ENCODE measurements around the gene GBA2.

Gene GBA2

DNA sequence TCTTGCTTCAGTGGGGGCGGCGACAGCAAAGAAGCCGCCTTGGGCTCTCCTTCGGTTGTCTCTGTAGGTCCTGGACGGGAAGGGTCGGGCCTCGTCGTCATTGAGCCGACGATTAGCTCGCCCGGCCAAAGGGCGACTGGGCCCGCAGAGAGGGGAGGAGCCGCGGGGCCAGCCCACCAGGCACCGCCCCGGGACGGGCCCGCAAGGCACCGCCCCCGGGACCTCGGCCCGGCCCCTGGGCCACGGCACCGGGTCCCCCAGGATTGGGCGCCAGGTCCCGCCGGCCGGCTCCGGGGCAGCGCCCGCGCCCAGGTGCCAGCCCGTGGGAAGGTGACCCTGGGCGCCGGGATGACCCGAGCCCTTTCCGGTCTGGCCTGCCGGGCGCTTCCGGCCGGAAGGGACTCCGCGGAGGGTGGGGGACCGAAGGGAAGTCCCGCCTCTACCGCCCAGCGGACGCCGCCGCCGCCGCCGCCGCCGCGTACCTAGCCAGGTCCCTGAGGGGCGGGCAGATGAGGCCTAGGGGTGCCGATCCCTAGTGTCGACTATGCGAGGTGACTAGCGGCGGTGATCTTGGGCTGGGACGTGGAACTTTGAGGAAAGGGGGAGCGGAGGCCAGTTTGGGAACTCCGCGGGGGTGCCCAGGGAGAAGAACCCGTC lies at the start of gene GBA2, which contains the start of gene RGP1:
Gene GBA2, minus strand, starts transcription at position 371 of the 657 bp plus-strand sequence. CDS start 524 bp downstream, outside the sequence.
Gene RGP1, plus strand, starts transcription at position 430 of the 657 bp plus-strand sequence. CDS start 469 bp downstream, outside the sequence.
- DNase-seq (ENCODE audit: low read depth), result peak; percentile 66

DNA sequence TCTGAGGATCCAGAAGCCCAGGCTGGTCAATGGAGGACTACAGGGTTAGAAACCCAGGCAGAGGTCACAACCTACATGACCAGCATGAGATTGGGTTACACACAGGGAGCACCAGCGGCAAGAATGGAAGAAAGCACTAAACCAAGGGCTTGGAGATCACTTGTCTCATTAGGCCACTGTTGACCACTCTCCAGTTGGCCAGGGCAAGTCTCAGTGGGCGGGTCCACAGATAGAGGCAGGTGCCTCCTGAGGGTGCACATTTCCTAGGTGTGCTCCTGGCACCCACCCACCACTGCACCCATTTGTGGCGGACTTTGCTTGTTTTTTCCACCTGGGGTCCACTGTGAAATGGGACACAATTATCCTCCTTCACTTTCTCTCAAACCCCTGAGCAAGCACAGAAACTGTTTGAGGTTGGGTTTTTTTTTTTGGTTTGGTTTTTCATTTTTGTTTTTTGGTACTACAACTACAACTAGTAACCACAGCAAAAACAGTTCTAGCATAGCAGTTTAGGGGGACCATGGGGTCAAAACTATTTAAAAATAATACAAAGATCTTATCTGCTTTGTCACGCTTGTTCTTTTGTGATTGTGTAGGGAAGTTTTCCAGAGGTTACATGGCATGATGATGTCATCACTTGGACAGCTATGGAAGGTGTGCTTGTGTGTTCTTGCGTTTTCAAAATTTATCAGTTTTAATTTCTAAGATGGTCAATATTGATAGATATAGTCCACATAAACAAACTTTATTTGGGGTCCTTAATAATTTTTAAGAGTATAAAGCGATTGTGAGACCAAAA lies 48.5 kb upstream of the GBA2 start:
- DNase-seq (ENCODE audit: low read depth), result no peak

DNA sequence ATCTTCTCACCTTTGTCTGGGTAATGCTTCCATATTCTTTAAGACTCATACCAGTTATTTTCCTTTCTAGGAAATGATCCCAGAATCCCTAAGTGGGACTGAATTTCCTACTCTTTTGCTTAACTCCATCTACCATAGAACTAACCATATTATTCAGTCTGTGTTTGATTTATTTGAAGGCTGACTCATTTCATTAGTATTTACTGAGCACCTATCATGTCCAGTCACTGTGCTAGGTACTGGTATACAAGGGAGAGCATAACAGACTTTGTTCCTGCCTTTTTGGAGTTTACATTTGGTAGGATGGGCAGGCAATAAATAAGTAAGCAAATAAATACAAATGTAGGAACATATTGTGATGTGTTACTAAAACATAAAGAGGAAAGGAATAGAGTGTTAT lies 46.7 kb upstream of the GBA2 start:
- DNase-seq (ENCODE audit: low read depth), result no peak

DNA sequence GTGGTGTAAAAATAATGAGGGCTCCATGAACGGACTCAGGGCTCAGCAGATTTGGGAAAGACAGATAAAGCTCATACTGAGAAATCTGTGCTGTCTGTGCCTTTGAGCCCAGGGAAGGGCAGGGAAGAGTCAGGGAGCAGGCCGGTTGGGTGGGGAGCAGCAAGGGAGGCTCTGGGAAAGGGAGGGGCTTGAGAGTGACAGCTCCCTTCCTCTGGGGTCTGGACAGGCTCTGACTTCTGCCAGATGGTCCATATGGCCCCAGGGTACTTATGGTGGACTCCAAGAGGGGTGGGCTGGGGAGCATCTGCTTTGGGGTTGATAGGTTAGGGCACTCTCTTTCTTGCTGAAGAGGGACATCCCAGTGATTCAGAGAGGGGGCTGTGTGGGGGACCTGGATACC lies 44.4 kb upstream of the GBA2 start:
- no peak for DNase-seq (ENCODE audit: low read depth)

DNA sequence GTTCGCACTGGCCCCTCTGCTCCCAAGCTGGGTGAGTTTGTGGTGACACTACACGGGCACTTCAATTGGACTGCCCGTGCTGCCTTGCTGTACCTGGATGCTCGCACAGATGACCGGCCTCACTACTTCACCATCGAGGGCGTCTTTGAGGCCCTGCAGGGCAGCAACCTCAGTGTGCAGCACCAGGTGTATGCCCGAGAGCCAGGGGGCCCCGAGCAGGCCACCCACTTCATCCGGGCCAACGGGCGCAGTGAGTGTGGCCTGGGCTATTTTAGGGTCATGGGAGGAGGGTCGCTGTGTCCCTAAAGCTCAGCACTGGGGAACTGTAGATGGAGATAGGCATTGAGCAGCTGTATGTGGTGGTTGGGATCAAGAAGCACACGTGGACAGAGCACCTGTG lies 43.8 kb upstream of the GBA2 start:
- DNase-seq (ENCODE audit: low read depth), result no peak

DNA sequence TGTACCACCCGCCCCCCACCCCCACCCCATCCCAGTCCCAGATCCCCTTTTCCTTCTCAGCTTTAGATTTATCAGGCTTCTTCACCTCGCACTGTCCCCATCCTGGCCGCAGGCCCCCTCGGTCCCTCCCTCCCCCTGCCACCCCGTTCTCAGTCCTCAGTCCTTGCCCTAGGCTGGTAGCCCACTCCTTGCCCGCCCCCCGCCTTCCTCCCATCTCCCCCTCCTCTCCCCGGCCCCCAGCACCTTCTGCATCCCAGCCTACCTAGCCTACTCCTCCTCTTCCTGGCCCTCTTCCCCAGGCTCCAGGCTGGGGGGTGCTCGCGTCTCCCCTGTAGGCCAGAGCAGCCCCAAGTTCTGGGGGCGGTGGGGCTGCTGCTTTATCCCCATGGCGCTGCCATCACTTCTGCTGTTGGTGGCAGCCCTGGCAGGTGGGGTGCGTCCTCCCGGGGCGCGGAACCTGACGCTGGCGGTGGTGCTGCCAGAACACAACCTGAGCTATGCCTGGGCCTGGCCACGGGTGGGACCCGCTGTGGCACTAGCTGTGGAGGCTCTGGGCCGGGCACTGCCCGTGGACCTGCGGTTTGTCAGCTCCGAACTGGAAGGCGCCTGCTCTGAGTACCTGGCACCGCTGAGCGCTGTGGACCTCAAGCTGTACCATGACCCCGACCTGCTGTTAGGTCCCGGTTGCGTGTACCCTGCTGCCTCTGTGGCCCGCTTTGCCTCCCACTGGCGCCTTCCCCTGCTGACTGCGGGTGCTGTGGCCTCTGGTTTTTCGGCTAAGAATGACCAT lies 43.2 kb upstream of the GBA2 start:
- no peak for DNase-seq (ENCODE audit: low read depth)

DNA sequence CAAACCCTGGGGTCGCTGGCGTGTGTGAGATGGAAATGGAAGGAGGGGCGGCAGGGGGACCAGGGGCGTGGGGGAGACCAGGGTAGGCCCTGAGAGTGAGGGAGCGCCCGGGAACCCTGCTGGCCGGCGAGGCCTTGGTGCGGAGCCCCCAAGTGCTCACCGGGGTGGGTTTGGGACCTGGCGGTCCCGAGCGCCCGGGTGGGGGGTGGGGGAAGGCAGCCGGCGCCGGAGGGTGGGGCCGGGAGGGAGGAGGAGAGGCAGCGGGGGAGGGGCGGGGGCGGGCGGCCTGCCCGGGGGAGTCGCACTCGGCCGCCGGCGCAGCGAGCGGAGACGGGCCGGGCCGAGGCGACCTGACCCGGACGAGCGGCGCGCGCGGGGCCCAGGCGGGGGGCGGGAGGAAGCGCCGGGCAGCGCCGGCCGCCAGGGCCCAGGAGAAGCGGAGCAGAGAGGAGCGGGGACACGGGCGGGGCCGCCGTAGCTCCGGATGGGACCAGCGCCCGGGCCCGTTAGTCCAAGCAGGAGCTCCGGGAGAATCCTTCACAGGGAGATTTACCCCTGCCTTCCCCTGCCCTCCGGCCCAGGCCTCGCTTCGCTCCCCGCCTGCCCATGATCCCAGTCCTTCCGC lies 42.4 kb upstream of the GBA2 start, which contains the start of gene NPR2:
Gene NPR2, plus strand, starts transcription at position 295 of the 625 bp plus-strand sequence. CDS start 818 bp downstream, outside the sequence.
- DNase-seq (ENCODE audit: low read depth), result no peak

DNA sequence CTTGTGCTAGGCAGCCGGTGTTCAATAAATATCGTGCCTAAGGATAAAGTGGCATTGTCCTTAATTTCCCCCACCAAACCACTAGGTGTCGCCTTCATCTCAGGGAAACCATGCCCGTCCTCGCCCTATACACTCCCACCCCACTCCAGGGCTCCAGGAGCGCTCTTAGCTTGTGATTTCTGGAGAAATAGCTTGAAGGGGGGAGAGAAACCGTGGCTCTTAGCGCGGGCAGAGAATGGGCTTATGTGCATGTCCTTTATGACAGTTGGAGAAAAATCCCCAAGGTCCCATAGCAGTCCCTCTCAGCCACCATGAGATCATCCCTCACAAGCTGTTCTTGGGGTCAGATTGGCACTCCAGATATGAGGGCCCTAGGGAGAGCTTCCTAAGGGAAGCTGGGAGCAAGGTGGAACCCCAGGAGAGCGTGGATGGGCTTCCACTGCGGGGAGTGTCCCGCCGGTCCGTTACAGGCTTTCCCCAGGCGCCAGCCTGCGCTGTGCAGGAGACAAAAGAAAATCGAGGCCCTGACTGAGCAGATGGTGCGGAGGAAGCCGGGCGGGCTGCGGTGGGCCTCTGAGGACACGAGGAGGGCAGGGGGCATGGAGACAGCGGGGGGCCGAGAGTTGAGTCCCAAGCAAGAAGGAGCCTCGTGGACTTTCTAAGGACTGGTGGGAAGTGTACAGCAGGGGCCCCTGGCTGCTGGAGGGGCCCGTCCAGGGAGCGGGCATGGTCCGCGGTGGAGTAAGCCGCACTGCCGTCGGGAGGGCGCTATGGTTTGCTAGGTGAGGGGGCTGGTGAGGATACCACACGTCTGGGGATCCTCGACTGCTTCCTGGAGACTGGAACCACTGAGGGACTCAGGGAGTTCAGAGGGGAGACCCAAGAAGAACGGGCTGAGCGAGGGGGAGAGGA lies 41.6 kb upstream of the GBA2 start:
- DNase-seq (ENCODE audit: low read depth), result no peak

DNA sequence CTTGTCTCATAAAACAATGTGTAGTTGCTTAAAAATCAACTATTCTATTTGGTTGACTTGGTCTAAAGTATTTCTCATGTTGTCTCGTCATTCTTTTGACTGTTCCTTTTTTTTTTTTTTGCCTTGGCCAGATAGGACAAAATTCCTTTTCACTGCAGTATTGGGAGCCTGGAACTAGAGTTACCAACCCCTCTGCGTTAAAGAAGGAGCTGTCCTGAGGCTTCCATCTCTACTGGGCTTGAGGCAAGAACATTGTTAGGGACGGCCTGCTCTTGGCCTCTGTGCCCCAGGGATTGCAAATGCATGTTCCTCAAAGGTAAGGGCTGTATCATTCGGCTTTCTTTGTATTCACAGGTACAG lies 41.0 kb upstream of the GBA2 start:
- no peak for DNase-seq (ENCODE audit: low read depth)

DNA sequence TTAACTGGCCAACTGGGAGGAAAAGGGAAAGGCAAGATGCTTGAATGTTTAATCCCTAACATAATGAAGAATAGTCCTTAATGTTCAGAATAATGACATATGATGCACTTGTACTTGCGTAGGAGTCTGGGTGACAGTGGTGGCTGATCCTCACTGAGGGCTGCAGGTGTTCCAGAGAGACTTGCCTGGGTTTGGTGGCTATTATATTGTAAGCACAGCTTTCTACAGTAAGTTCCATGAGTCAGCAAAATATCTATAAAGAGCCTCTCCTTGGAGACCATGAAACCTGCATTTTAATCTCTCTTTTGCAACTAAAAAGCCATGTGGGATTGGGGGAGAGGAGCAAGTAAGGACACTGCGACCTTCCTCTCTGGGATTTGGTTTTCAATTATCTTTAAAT lies 40.5 kb upstream of the GBA2 start:
- DNase-seq (ENCODE audit: low read depth), result no peak

DNA sequence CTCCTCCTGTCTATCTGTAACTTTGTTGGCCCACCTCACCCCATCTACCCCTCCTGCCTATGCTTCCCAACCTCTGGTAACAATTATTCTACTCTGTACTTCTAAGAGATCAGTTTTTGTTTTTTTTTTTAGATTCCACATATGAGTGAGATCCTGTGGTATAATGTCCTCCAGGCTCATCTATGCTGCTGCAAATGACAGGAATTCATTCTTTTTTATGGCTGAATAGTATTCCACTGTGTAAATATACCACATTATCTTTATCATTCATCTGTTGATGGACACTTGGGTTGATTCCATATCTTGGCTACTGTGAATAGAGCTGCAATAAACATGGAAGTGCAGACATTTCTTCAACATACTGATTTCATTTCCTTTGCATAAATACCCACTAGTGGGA lies 34.4 kb upstream of the GBA2 start:
- DNase-seq (ENCODE audit: low read depth), result no peak

DNA sequence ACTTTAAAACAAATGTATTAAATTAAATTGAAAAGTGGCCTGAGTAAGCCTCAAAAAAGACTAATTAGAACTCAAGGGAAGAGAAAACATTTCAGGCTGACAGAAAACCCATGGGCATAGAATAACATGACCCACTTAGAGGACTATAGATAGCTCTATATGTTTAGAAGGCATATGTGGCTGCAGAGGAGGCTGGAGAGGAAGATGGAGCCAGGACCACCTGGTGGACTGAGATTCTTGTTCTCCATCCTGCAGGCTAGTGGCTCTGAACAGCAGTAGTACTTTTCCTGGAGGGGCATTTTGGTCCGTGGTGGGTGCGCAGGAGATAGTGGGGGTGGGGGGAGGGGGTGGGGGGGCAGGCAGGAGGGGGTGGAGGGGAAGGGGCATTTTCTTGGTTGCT lies 32.0 kb upstream of the GBA2 start:
- DNase-seq (ENCODE audit: low read depth), result no peak

DNA sequence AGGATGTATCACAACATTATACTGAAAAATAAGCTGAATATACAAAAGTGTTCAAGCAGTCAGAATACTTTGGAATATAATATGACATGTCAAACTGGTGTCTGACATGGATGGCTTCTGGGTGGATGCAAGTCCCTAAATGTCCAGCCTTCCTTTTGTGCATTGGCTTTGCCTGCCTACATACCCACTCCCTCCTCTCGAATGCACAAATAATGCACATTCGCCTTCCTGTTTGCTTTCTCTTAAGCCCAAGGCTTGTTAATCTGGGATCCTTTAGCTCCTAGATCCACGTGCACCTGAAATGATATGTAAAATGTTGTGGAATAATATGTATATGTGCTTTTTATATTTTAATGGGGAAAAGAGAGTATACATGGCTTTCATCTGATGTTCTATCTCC lies 29.5 kb upstream of the GBA2 start:
- DNase-seq (ENCODE audit: low read depth), result no peak

DNA sequence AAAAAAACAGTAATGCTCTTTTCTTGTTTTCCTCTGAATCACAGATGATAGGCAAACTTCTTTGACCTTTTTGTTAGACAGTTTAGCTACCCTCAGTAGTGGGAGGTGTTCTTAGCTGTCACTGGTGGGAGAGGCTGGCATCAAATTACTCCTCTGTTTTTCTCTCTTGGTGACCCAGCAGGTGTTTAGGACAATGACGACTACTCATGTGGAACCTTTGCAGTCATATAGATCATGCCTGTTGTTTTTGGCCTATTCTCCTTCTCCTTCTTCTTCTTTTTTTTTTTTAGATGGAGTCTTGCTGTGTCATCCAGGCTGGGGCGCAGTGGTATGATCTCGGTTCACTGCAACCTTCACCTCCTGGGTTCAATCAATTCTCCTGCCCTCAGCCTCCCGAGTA lies 27.0 kb upstream of the GBA2 start:
- DNase-seq (ENCODE audit: low read depth), result no peak

DNA sequence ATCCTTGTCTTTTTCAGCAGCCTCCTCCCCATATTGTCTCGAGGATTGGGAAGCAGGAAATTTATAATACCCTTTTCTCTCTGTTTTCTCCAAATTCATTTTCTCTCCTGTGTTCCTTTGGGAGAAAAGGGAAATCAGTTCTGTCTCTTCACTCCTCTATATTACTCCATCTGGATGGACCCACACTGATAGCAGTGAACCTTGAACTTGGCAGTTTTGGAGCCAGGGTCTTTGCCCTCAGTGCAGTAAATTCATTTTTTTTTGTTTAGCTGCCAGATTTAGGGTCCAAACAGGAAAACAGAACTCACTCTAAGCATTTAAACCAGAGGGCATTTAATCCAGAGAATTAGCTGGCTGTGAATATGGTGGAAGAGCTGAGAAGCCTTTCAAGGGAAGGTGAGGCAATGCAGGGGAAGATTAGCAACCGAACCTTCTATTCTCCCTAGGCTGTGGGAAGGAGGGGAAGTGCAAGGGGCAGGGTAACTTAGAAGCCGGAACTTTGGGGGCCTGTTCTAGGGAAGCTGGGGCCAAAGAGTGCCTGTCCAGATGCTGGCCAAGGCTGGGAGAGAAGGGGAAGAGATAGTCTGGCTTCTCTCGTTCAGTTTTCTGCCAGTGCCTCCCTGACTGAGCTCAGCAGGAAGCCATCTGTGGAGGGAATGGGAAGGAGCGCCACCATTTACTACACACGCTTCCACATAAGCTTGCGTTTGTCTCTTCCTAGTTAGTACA lies 26.0 kb upstream of the GBA2 start:
- no peak for DNase-seq (ENCODE audit: low read depth)

DNA sequence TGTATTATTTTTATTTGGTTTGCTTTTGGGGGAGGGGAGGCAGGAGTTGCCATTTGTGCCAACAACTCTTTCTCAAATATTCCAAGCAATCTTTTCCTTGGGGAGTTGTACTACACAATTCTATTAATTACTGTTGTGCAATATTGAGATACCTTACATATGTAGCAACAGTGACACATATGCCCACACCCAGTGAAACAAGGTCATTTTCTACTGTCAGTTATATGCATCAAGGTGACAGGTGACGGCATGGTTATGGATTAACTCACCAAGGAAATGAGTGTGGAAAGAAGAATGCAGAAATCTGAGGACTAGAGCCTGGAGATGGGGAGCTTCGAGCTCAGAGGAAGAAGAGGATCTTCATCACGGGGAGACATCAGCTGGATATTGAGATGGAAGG lies 22.9 kb upstream of the GBA2 start:
- DNase-seq (ENCODE audit: low read depth), result no peak

DNA sequence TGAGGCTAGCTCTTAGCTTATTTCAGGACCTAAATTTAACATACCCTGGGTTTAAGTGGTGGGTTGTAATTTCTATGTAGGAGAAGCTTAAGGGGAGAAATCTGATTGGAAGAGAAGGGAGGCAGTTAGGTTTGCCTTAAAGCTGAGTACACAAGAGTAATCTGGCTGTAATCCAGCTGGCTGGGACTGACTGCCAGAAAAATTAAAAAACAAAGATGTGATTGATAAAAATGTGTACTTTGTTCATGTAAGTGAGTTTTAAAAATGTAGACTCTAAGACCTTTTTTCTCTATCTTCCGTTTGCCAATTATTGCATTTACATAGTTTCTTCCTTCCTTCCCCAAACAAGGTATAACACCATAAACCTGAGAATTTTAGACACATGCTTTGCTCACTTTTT lies 22.5 kb upstream of the GBA2 start:
- no peak for DNase-seq (ENCODE audit: low read depth)

DNA sequence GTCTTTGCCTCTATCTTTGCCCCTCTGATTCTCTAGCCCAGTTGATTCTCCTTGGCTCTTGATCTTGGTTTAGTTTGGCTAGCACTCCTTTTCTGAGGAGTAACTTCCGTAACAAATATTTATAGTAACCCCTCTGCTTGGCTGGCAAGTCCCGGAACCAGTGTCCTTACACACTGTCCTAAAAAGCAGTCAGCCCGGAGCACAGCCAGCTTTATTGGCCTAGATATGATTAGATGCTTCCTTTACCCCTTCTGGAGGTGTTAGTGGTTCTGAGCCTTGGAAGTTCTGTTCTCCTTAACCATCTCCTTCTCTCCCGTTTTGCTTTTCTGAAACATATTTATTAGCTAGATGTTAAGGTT lies 22.0 kb upstream of the GBA2 start:
- DNase-seq (ENCODE audit: low read depth), result no peak

DNA sequence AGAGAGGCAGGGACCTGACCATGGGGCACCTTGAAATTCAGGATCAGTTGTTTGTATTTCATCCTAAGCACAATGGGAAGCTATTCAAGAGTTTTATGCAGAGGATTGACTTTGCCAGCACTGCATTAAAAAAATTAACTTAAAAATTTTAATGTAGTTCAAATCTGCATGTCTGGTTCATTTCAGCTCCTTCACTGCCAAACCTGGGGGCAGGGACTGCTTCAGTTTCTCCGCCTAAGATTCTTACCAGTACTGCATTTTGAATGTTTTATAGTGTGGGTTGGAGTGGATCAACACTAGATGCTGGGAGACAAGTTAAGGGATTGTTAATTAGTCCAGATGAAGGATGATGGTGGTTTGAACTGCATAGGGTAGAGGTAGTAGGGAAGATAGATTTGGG lies 20.7 kb upstream of the GBA2 start:
- DNase-seq (ENCODE audit: low read depth), result no peak

DNA sequence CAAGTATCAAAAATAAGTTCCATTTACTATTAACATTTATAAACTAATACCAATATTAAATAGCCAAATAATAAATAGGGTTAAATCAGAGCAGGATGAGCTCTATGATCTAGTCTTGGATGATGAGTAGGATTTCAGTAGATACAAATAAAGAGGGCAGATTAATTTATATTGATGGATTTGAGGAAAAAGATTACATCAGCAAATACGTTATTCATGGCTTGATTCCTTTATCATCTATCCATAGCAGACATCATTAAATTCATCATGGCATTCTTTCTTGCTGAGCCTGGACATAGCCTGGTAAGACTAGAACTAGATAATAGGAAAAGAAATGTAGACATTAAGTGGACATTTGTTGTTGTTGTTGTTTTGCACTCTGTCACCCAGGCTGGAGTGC lies 18.4 kb upstream of the GBA2 start:
- DNase-seq (ENCODE audit: low read depth), result no peak

DNA sequence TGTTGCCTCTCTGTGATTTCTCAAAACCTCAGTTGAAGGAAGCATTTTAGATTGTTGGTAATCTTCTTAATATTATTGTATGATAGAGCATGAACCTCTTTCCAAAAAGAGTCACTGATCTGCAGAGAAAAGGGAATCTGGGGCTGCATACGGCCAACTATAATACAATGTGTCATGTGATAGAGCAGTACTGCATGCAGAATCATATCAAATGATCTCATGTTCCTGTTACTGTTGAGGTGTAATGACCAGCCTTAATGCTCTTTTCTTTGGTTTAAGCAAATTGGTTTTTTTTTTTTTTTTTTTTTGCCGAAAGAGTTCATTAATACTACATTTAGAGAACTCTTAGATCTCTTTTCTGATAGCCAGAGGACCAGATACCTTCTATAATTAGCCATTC lies 18.0 kb upstream of the GBA2 start:
- no peak for DNase-seq (ENCODE audit: low read depth)
